ENCODE measurements around the gene TLX3. TPM values are rescaled to one million over a fixed set of nuclear protein-coding genes. Genes with fewer than 3 reads are reported as not detected.

TLX3 gene
- polyA plus RNA-seq, 1 donor (not counting 4 experiments of a cell fraction or from before 2014, with no cell fraction given), result not detected

GRCh38 chr5:171299228-171299627, 9.8 kb upstream of the TLX3 start:
- no peak for DNase-seq (ENCODE audit: low read depth, low spot score)
- Histone ChIP-seq H3K4me1 (ENCODE audit: control insufficient read depth, extremely low read depth, insufficient read depth, low read length) (no peaks in the 10 kb centered on the region), H4K20me1 (ENCODE audit: control insufficient read depth, extremely low read depth, insufficient read depth, low read length) (no peaks in the 10 kb centered on the region), H2AFZ (ENCODE audit: control insufficient read depth, low read length) (no peak overlapping the region), H3K9me3 (ENCODE audit: control insufficient read depth, low read depth, low read length) (no peaks in the 10 kb centered on the region), H3K9ac (ENCODE audit: control insufficient read depth, extremely low read depth, insufficient read depth, low read length) (no peak overlapping the region), H3K79me2 (ENCODE audit: control insufficient read depth, insufficient read depth, low read length) (no peaks in the 10 kb centered on the region), H3K4me2 (ENCODE audit: control insufficient read depth, extremely low read depth, insufficient read depth, low read depth, low read length) (no peak overlapping the region), H3K27me3 (ENCODE audit: control insufficient read depth, extremely low read depth, insufficient read depth, low read length) (peaks cover 7% of the 10 kb centered on the region), H3K9me1 (ENCODE audit: control insufficient read depth, extremely low read depth, insufficient read depth, low read length) (no peaks in the 10 kb centered on the region), H3K4me3 (ENCODE audit: control insufficient read depth in 2 of 3, extremely low read depth in 1 of 3, insufficient read depth in 2 of 3, low read depth in 1 of 3, low read length in 3 of 3) (no peak overlapping the region), H3K36me3 (ENCODE audit: control insufficient read depth in 2 of 2, extremely low read depth in 1 of 2, insufficient read depth in 2 of 2, low read length in 2 of 2) (no peaks in the 10 kb centered on the region), H3K27ac (ENCODE audit: control insufficient read depth, insufficient read depth, low read length) (no peak overlapping the region)
- dilution Hi-C loops (cut with MboI; ENCODE audit: extremely low pct_ligation_motif_present, low sequenced_read_pairs), result no loop called here
- no peak for FAIRE-seq
- TF ChIP-seq EZH2 (IDR thresholded peaks at IDR 0.05; ENCODE audit: low read length) (no peak), CTCF (optimal IDR thresholded peaks at IDR 0.05 in 1 of 3, IDR thresholded peaks at IDR 0.05 in 1 of 3, conservative IDR thresholded peaks at IDR 0.05 in 1 of 3; ENCODE audit: extremely low read depth in 1 of 3, insufficient read depth in 2 of 3, low read length in 3 of 3) (no peak)

- no peaks in the 10 kb centered on the region for H3K4me1 ChIP-seq (ENCODE audit: control insufficient read depth, extremely low read depth, insufficient read depth, low read length)
- no peak for TF ChIP-seq EZH2 (IDR thresholded peaks at IDR 0.05; ENCODE audit: low read length)
- TF ChIP-seq CTCF (optimal IDR thresholded peaks at IDR 0.05 in 1 of 3, IDR thresholded peaks at IDR 0.05 in 1 of 3, conservative IDR thresholded peaks at IDR 0.05 in 1 of 3; ENCODE audit: extremely low read depth in 1 of 3, insufficient read depth in 2 of 3, low read length in 3 of 3), result no peak
- H3K9me1 ChIP-seq (ENCODE audit: control insufficient read depth, extremely low read depth, insufficient read depth, low read length), result no peaks in the 10 kb centered on the region
- no peak overlapping the region for H2AFZ ChIP-seq (ENCODE audit: control insufficient read depth, low read length)
- DNase-seq (ENCODE audit: low read depth, low spot score) (no peak), FAIRE-seq (no peak)
- H3K4me3 ChIP-seq (ENCODE audit: control insufficient read depth in 2 of 3, extremely low read depth in 1 of 3, insufficient read depth in 2 of 3, low read depth in 1 of 3, low read length in 3 of 3), result no peak overlapping the region
- dilution Hi-C loops (cut with MboI; ENCODE audit: extremely low pct_ligation_motif_present, low sequenced_read_pairs), result no loop called here
- H3K36me3 ChIP-seq (ENCODE audit: control insufficient read depth in 2 of 2, extremely low read depth in 1 of 2, insufficient read depth in 2 of 2, low read length in 2 of 2), result no peaks in the 10 kb centered on the region
- no peaks in the 10 kb centered on the region for H4K20me1 ChIP-seq (ENCODE audit: control insufficient read depth, extremely low read depth, insufficient read depth, low read length)
- peaks cover 12% of the 10 kb centered on the region for H3K27me3 ChIP-seq (ENCODE audit: control insufficient read depth, extremely low read depth, insufficient read depth, low read length)
- H3K9ac ChIP-seq (ENCODE audit: control insufficient read depth, extremely low read depth, insufficient read depth, low read length), result no peak overlapping the region
- no peak overlapping the region for H3K27ac ChIP-seq (ENCODE audit: control insufficient read depth, insufficient read depth, low read length)
- no peak overlapping the region for H3K4me2 ChIP-seq (ENCODE audit: control insufficient read depth, extremely low read depth, insufficient read depth, low read depth, low read length)
- H3K79me2 ChIP-seq (ENCODE audit: control insufficient read depth, insufficient read depth, low read length), result no peaks in the 10 kb centered on the region
- no peaks in the 10 kb centered on the region for H3K9me3 ChIP-seq (ENCODE audit: control insufficient read depth, low read depth, low read length)
Measured at GRCh38 chr5:171299851-171300250, 9.2 kb upstream of the TLX3 start.

All from keratinocyte (primary cell).